HEK293 (cell line): ENCODE results near the gene BACH1.
A peak's percentile ranks its signal among the peaks of the same experiment; 100 is the strongest.
"Not testable (repeated sequence)": the region's sequence is repeated elsewhere in the genome, so short reads cannot be mapped to it uniquely, and the experiment has no call there.

Source experiments
- CTCF ChIA-PET: fragments of 350-600 bp; formaldehyde crosslinking; extraction: SDS; loops from one replicate; lab custom pipeline; 2021; ENCODE audit warnings: antibody characterized with exemption; lab: Yijun Ruan, JAX
- POLR2A ChIA-PET: fragments of 300-600 bp; formaldehyde crosslinking; extraction: SDS; loops from one replicate; lab custom pipeline; 2020; ENCODE audit warnings: antibody characterized with exemption, inconsistent platforms; lab: Yijun Ruan, JAX
- H3K27ac ChIP-seq: fragments of 200-500 bp; sonication (Bioruptor generic); 2 replicates; pipeline ENCODE4 v1.5.1; 2014; ENCODE audit warnings: low read depth, low read length, control low read depth, inconsistent platforms; ENCODE audit errors: extremely low read depth
- H3K36me3 ChIP-seq, 2 experiments: fragments of 200-500 bp in 1 of 2; sonication (Bioruptor generic) in 1 of 2; 1 replicate in 1 of 2; 2 replicates in 1 of 2; pipeline ENCODE4 v1.5.1; 2014 to 2017; ENCODE audit warnings: inconsistent platforms in 2 of 2, low read length in 2 of 2; ENCODE audit not compliant: control insufficient read depth in 2 of 2, insufficient read depth in 1 of 2
- H3K4me1 ChIP-seq: fragments of 200-500 bp; sonication (Bioruptor generic); 2 replicates; pipeline ENCODE4 v1.5.1; 2014; ENCODE audit warnings: mild to moderate bottlenecking, low read length, inconsistent platforms; ENCODE audit not compliant: control insufficient read depth, insufficient read depth
- H3K4me3 ChIP-seq: 2 replicates; pipeline ENCODE4 v1.5.1; 2011; ENCODE audit warnings: low read depth, mild to moderate bottlenecking, control low read depth, low read length, moderate library complexity
- H3K9me3 ChIP-seq: fragments of 200-500 bp; sonication (Bioruptor generic); 2 replicates; pipeline ENCODE4 v1.5.1; 2014; ENCODE audit warnings: low read depth, low read length, inconsistent platforms; ENCODE audit not compliant: control insufficient read depth, insufficient read depth
- ATF2 ChIP-seq: fragments of 450-650 bp; formaldehyde crosslinking; IDR thresholded peaks from 2 replicates; pipeline ENCODE4 v1.5.1; 2016; ENCODE audit warnings: missing biosample characterization, missing genetic modification characterization, low read depth
- GLIS2 ChIP-seq: fragments of 450-650 bp; formaldehyde crosslinking; IDR thresholded peaks from 2 replicates; pipeline ENCODE4 v1.5.1; 2016; ENCODE audit warnings: missing biosample characterization, missing genetic modification characterization
- ZNF146 ChIP-seq: fragments of 450-650 bp; formaldehyde crosslinking; IDR thresholded peaks from 2 replicates; pipeline ENCODE4 v1.5.1; 2016; ENCODE audit warnings: missing biosample characterization, missing genetic modification characterization
- ZNF280D ChIP-seq: fragments of 450-650 bp; formaldehyde crosslinking; IDR thresholded peaks from 2 replicates; pipeline ENCODE4 v1.5.1; 2016; ENCODE audit warnings: missing biosample characterization, missing genetic modification characterization
- ZNF518A ChIP-seq: fragments of 450-650 bp; formaldehyde crosslinking; conservative IDR thresholded peaks from 2 replicates; pipeline ENCODE4 v1.5.1; 2016; ENCODE audit warnings: low read depth, missing biosample characterization, missing genetic modification characterization
- ZNF580 ChIP-seq: fragments of 450-650 bp; formaldehyde crosslinking; IDR thresholded peaks from 2 replicates; pipeline ENCODE4 v1.5.1; 2016; ENCODE audit warnings: missing biosample characterization, missing genetic modification characterization
- ZNF707 ChIP-seq: fragments of 450-650 bp; formaldehyde crosslinking; IDR thresholded peaks from 2 replicates; pipeline ENCODE4 v1.5.1; 2016; ENCODE audit warnings: missing biosample characterization, missing genetic modification characterization

Gene BACH1

GRCh38 chr21:29249289-29249688, 49.4 kb upstream of the BACH1 start:
- POLR2A ChIA-PET, CTCF ChIA-PET, H3K9me3 ChIP-seq, H3K36me3 ChIP-seq, H3K27ac ChIP-seq, H3K4me3 ChIP-seq, H3K4me1 ChIP-seq: not testable (repeated sequence)
- peak; percentile 84 for TF ChIP-seq ZNF280D
- TF ChIP-seq ZNF580 (tag by site-specific recombination): peak; percentile 77
- peak; percentile 49; the same call in 1 of the 2 replicates for TF ChIP-seq ATF2 (tag by site-specific recombination)
- TF ChIP-seq ZNF146 (tag by site-specific recombination): peak; percentile 99

- Histone ChIP-seq H3K4me3 (no peak overlapping the region), H3K4me1 (no peaks in the 10 kb centered on the region), H3K36me3 (no peaks in the 10 kb centered on the region), H3K27ac (no peak overlapping the region), H3K9me3 (no peaks in the 10 kb centered on the region)
- ChIA-PET CTCF (interaction anchor here (0.7 kb wide), 1 partner anchor 132 kb away, joined by 3 read pairs; no protein-coding TSS in a partner anchor), POLR2A (no interaction called here)
- TF ChIP-seq GLIS2 (tag by site-specific recombination) (no peak), ZNF518A (no peak)
Measured at GRCh38 chr21:29250636-29251035, 48.1 kb upstream of the BACH1 start.

GRCh38 chr21:29253861-29254260, 44.9 kb upstream of the BACH1 start:
- POLR2A ChIA-PET: interaction anchor here (0.6 kb wide), 1 partner anchor 86 kb away, joined by 6 read pairs; no protein-coding TSS in a partner anchor
- CTCF ChIA-PET, H3K36me3 ChIP-seq: not testable (repeated sequence)
- peak; percentile 100 for TF ChIP-seq ZNF707 (tag by site-specific recombination)
- TF ChIP-seq, all 188 proteins: peak for 1; not testable (repeated sequence) for 187
- H3K4me3 ChIP-seq, H3K9me3 ChIP-seq, H3K27ac ChIP-seq, H3K4me1 ChIP-seq: not testable (repeated sequence)
